ENCODE results near the gene FOS. TPM values are rescaled to one million over a fixed set of nuclear protein-coding genes. Genes with fewer than 3 reads are reported as not detected.
A peak's percentile ranks its signal among the peaks of the same experiment; 100 is the strongest.
"Not testable (repeated sequence)": the region's sequence is repeated elsewhere in the genome, so short reads cannot be mapped to it uniquely, and the experiment has no call there.

FOS gene
- 2.9 and 3.1 TPM in 2 replicates for total RNA-seq (2014; rRNA removed; shearing (Covaris generic))

DNA sequence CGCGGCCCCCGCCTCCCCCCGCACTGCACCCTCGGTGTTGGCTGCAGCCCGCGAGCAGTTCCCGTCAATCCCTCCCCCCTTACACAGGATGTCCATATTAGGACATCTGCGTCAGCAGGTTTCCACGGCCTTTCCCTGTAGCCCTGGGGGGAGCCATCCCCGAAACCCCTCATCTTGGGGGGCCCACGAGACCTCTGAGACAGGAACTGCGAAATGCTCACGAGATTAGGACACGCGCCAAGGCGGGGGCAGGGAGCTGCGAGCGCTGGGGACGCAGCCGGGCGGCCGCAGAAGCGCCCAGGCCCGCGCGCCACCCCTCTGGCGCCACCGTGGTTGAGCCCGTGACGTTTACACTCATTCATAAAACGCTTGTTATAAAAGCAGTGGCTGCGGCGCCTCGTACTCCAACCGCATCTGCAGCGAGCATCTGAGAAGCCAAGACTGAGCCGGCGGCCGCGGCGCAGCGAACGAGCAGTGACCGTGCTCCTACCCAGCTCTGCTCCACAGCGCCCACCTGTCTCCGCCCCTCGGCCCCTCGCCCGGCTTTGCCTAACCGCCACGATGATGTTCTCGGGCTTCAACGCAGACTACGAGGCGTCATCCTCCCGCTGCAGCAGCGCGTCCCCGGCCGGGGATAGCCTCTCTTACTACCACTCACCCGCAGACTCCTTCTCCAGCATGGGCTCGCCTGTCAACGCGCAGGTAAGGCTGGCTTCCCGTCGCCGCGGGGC is at the start of gene FOS:
Gene FOS, plus strand, starts transcription at position 407 of the 731 bp plus-strand sequence. Its CDS starts 155 bp downstream, at position 562.
- Histone ChIP-seq H3K27ac (peak within 1 kb of the TSS; percentile 98), H3K4me1 (peaks cover 3% of the 10 kb centered on the region; the same call in 1 of the 2 replicates), H3K36me3 (no peaks in the 10 kb centered on the region), H3K4me3 (peak within 1 kb of the TSS; percentile 65), H3K27me3 (no peaks in the 10 kb centered on the region), H3K9me3 (replicated peaks) (no peaks in the 10 kb centered on the region)
- peak; percentile 91 to 94 for DNase-seq

DNA sequence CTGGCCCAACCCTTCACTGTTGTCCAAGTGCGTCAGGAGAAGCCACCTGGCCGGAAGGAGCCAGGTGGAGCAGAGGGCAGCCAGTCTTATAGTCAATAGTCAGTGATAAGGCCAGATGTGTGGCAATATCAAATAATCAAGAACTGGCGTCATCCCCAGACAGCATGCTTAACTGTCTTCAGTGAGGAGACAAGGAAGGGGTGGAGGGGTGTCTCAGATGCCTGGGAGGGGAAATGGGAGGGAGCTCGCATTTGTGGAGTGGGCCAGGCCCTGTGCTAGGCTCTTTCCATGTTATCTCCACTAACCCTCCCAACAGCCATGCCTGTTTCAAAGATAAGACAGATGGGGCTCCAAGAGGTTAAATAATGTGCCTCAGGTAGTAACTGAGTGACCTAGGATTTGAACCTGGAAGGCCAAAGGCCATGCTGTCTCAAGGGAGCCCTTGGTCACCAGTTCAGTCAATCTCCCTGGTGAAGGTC is 48.9 kb upstream of the FOS start:
- no peaks in the 10 kb centered on the region for H3K36me3 ChIP-seq
- no peak overlapping the region for H3K27ac ChIP-seq
- H3K9me3 ChIP-seq (replicated peaks): no peaks in the 10 kb centered on the region
- no peak overlapping the region for H3K4me3 ChIP-seq
- H3K4me1 ChIP-seq: peaks cover 3% of the 10 kb centered on the region
- DNase-seq: no peak
- no peaks in the 10 kb centered on the region for H3K27me3 ChIP-seq

DNA sequence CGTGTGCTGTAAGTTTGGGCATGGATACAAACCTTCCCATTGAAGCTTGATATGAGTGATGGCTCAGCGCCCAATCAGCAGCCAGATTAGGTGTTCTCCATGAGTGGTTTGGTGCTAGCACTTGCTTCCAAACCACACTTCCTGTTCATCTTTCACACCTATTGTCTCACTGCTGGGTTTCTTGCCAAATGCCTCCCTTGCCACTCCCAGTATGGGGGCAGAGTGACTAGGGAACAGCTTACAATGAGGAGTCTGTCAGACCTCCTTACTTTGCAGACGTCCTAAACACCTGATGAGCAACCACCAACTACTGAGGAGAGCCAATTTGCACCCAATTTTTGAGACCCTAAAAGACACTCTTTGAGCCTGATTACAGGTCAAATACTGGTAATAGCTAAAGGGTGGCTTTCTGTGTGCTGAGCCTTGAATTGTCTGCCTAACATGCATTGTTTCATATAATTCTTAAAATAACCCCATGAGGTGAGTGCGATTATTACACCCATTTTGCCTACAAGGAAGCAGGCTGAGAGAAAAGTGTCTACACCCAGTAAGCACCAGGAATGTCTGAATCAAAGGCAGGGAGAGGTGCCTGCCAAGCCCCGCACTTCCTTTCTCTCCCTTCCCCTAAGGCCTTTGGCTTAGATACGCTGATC is 48.4 kb upstream of the FOS start:
- Histone ChIP-seq H3K4me3 (no peak overlapping the region), H3K27me3 (no peaks in the 10 kb centered on the region), H3K36me3 (no peaks in the 10 kb centered on the region), H3K9me3 (replicated peaks) (no peaks in the 10 kb centered on the region), H3K27ac (no peak overlapping the region), H3K4me1 (peaks cover 3% of the 10 kb centered on the region)
- DNase-seq: no peak

DNA sequence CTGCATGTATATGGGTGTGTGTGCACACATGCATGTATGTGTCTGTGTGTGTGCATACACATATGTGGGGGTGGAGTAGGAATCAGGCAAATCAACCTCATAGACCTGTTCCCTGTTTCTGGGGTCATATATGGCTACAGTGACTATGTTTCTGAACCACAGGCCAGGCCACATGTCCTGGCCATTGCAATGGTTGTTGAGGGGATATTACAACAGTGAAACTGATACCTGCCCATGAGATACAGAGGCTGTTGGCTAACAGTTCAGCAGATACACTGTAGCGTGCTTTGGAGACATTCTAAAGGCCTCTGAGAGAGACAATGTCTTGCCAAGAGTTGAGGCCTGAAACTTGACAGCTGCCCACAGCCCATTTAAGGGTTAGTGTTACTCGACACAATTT is 47.3 kb upstream of the FOS start:
- Histone ChIP-seq H3K9me3 (replicated peaks) (no peaks in the 10 kb centered on the region), H3K27ac (no peak overlapping the region), H3K4me1 (peaks cover 3% of the 10 kb centered on the region), H3K36me3 (no peaks in the 10 kb centered on the region), H3K27me3 (no peaks in the 10 kb centered on the region), H3K4me3 (no peak overlapping the region)
- no peak for DNase-seq

DNA sequence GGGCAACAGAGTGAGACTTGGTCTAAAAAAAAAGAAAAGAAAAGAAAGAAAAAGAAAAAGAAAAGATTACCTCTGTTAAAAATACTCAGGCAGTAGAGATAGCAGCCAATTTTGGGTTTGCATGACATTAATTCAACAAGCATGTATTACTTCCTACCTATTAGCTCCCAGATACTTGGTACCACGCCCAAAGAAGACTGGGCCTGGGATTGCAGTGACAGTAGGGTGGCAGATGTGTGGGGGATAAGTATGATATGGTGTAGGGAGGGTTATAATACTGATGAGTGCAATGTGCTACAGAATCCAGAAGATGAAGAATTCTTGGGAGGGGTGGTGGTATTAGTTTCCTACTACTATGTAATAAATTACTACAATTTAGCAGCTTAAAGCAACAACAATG is 46.4 kb upstream of the FOS start:
- no peak overlapping the region for H3K27ac ChIP-seq
- no peak for DNase-seq
- no peaks in the 10 kb centered on the region for H3K27me3 ChIP-seq
- no peak overlapping the region for H3K4me3 ChIP-seq
- peaks cover 3% of the 10 kb centered on the region for H3K4me1 ChIP-seq
- no peaks in the 10 kb centered on the region for H3K36me3 ChIP-seq
- no peaks in the 10 kb centered on the region for H3K9me3 ChIP-seq (replicated peaks)

DNA sequence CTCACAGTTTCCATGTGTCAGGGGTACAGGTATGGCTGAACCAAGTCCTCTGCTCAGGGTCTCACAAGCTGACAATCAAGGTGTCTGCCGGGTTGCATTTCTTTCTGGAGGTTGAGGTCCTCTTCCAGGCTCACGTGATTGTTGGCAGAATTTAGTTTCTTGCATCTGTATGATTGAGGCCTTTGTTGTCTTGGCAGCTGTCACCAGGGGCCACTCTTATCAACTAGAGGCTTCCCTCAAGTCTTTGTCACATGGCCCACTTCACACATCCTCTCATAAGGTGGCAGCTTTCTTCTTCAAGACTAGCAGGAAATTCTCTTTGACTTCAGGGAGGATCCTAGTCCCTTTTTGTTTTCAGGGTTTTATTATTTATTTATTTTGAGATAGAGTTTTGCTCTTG is 46.0 kb upstream of the FOS start:
- Histone ChIP-seq H3K27ac (no peak overlapping the region), H3K27me3 (0 out of 2 replicates have a peak, but pooled peaks cover 2% of the 10 kb centered on the region), H3K9me3 (replicated peaks) (no peaks in the 10 kb centered on the region), H3K4me1 (peaks cover 7% of the 10 kb centered on the region), H3K4me3 (no peak overlapping the region), H3K36me3 (no peaks in the 10 kb centered on the region)
- DNase-seq: no peak

DNA sequence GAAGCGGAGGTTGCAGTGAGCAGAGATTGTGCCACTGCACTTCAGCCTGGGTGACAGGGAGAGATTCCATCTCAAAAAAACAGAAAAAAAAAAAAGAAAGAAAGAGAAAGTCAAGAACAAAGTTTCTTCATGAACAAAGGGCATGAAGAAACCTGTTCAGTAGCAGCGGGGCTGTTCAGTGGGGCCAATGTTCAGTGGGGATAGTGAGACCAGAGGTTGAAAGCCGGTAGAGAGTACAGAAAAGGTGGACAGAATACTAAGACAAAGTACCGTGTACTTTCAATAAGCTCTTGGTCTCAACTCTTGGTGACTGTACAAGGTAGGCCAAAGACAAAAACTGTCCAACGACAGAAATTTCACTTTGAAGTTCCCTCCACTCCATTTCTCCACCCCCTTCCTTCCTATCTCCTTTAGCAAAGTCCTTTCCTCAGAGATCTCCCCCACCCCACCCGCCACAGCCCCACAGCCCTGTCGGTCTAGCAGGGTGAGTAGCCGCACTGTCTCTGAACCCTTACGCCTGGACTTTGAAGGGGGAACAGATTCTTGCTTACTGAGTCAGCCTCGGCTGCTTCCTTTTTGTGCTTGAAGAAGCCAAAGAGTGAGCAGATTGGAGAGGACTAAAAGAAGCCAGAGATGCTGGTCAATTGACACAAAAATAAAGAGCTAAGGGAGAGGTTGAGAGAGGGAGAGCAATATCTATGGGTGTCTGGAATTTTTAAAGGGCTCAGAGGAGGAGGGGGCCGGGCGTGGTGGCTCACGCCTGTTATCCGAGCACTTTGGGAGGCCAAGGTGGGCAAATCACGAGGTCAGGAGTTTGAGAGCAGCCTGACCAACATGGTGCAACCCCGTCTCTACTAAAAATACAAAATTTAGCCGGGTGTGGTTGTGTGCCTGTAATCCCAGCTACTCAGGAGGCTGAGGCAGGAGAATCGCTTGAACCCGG is 44.2 kb upstream of the FOS start:
- peaks cover 3% of the 10 kb centered on the region; the same call in 1 of the 2 replicates for H3K27me3 ChIP-seq
- H3K4me1 ChIP-seq: peaks cover 11% of the 10 kb centered on the region
- no peaks in the 10 kb centered on the region for H3K9me3 ChIP-seq (replicated peaks)
- DNase-seq: peak in 1 of 2 experiments; percentile 19
- no peaks in the 10 kb centered on the region for H3K36me3 ChIP-seq
- no peak overlapping the region for H3K4me3 ChIP-seq
- no peak overlapping the region for H3K27ac ChIP-seq

DNA sequence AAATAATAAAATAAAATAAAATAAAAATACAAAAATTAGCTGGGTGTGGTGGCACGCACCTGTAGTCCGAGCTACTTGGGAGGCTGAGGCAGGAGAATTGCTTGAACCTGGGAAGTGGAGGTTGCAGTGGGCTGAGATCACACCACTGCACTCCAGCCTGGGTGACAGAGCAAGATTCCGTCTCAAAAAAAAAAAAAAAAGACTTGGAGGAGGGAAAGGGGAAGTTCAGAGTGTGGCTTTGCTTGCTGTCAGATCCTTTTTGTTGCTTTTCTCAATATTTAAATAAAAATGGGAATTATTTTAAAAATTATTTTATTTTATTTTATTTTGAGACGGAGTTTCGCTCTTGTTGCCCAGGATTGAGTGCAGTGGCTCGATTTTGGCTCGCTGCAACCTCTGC is 43.4 kb upstream of the FOS start:
- not testable (repeated sequence) for H3K9me3 ChIP-seq (replicated peaks); H3K27me3 ChIP-seq; DNase-seq; H3K36me3 ChIP-seq; H3K27ac ChIP-seq; H3K4me3 ChIP-seq
- H3K4me1 ChIP-seq: peaks cover 11% of the 10 kb centered on the region

DNA sequence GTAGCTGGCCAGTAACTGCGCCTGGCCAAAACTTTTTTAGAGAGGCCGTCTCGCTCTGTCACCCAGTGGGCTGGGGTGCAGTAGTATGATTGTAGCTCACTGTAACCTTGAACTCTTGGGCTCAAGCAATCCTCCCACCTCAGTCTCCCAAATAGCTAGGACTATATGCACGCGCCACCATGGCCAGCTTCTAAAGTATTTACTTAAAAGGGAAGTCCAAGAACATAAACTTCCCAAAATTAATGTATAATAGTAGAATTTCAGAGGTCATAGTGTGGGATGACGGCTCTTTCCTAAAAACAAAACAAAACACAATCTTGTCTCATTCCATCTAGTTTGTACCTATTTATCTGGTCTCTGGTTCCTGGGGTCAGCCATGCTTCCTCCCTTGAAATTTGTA is 42.2 kb upstream of the FOS start:
- Histone ChIP-seq H3K27me3 (peaks cover 3% of the 10 kb centered on the region; the same call in 1 of the 2 replicates), H3K4me3 (no peak overlapping the region), H3K27ac (no peak overlapping the region), H3K9me3 (replicated peaks) (no peaks in the 10 kb centered on the region), H3K4me1 (peaks cover 11% of the 10 kb centered on the region), H3K36me3 (no peaks in the 10 kb centered on the region)
- no peak for DNase-seq

DNA sequence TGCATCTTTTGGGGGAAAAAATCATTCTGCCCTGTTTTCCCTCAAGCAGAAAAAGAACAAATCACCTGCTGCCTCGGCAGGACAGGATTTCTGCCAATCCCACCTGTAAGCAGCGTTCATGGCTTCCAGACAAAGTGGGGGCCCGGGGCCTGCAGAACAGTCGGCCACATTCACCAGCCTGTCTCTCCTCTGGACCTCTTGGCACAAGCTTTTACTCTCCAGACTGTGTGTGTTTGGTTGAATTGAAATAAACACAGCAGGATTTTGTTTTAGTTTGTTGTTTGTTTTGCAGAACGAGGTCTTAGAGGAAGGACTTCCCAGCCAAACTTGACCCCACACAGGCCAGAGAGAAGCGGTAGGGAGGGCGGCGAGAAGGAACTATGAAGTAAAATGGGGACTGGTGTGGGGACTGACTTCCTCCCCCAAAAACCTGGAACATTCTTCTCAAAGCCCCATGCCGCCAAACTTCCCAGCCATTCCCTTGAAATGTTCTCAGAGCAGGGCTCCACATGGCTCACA is 41.7 kb upstream of the FOS start:
- H3K4me3 ChIP-seq: no peak overlapping the region
- H3K9me3 ChIP-seq (replicated peaks): no peaks in the 10 kb centered on the region
- no peaks in the 10 kb centered on the region for H3K36me3 ChIP-seq
- DNase-seq: no peak
- peaks cover 3% of the 10 kb centered on the region; the same call in 1 of the 2 replicates for H3K27me3 ChIP-seq
- peaks cover 11% of the 10 kb centered on the region for H3K4me1 ChIP-seq
- H3K27ac ChIP-seq: no peak overlapping the region

DNA sequence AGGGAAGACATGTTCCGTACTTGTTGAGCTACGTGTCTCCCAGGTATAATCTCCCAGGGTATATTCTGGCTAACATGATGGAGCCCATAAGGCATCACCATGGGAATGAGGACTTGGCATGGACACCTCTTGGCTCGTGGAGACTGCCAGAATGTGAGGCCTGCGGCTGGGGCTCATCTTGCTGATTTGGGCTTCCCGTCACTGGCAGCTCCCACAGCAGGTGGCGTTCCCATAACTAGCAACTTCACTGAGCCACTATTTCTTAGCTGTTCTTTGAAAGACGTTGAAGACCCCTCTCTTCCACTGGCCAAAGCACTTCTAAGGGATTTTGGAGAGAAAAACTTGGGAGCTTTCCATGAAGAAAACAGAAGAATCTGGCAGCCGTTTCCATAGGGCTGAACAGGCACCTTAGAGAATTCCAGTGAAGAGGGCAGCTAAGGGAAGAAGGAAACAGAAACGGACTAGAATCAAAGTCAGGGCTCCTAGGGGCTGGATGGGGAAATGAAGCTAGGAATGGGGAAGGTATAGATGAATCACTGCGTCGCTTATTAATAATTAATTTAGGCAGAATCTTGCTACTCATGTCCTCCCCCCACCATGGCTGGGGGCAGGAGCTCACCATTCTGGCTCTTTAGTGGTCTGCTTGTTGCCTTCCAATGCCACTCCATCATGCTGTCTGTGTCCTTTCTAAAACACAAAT is 39.7 kb upstream of the FOS start:
- Histone ChIP-seq H3K4me1 (peaks cover 18% of the 10 kb centered on the region), H3K36me3 (no peaks in the 10 kb centered on the region), H3K9me3 (replicated peaks) (no peaks in the 10 kb centered on the region), H3K4me3 (no peak overlapping the region), H3K27ac (no peak overlapping the region), H3K27me3 (peaks cover 3% of the 10 kb centered on the region; the same call in 1 of the 2 replicates)
- DNase-seq: no peak

DNA sequence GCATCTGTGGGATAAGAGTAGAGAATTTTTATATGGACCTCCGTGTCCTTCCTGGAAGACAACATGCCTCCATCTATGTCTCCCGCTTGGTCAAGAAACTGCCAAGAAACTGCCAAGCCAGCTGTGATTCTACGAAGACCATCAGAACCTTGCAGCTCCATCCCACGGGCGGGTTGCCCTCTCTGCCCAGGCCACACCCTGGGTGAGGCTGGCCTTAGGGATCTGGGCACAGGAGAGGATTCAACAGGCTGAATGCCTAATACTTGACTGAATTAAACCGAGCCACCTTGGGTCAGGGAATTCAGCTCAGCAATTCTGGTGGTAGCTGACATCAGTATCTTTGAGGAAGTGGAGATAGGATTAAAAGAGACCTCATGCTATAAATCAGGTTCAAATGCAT is 37.8 kb upstream of the FOS start:
- Histone ChIP-seq H3K36me3 (no peaks in the 10 kb centered on the region), H3K27me3 (peaks cover 3% of the 10 kb centered on the region; the same call in 1 of the 2 replicates), H3K4me3 (no peak overlapping the region), H3K9me3 (replicated peaks) (no peaks in the 10 kb centered on the region), H3K27ac (no peak overlapping the region), H3K4me1 (peaks cover 19% of the 10 kb centered on the region)
- no peak for DNase-seq

DNA sequence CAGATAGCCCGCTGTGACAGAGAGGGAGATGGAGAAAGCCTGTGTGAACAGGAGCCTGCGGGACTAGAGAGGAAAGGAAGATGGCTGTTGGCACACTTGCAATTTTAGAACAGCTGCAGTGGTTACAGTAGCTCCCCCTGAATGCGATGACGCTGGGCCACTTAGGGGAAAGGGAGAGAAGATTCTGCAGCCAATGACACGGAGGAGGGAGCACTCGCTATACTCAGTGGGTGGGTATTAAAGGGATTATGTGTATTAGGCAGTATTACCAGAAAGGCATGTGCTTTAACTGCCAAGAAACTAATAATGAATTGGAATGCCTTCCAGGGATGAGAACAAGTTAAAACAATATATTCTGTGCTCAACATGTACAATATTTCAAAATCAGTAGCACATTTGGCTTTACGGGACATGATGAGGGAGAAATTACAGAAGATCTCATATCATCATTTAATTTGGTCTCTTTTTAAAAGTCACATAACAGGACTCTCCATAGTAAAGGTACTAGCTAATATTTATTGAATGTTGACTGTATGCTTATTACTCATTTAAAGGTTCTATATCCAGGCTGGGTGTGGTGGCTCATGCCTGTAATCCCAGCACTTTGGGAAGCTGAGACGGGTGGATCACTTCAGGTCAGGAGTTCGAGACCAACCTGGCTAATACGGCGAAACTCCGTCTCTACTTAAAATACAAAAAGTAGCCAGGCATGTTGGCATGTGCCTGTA is 35.9 kb upstream of the FOS start:
- H3K27me3 ChIP-seq: peaks cover under 1% of the 10 kb centered on the region; the same call in 1 of the 2 replicates
- H3K27ac ChIP-seq: peak overlapping the region; percentile 26; the same call in 1 of the 2 replicates
- H3K9me3 ChIP-seq (replicated peaks): no peaks in the 10 kb centered on the region
- peak; percentile 96 to 98 for DNase-seq
- H3K4me3 ChIP-seq: no peak overlapping the region
- no peaks in the 10 kb centered on the region for H3K36me3 ChIP-seq
- H3K4me1 ChIP-seq: peaks cover 14% of the 10 kb centered on the region
